Panc1 (cell line): Measurements from ENCODE around the gene OTOF. TPM values are rescaled to one million over a fixed set of nuclear protein-coding genes. Genes with fewer than 3 reads are reported as not detected.

Experiments used
- ATAC-seq: fragments of 200-7000 bp; cut with Tn5 transposase; 2 replicates; pipeline ENCODE4 v1.9.1; 2020; ENCODE audit warnings: mild to moderate bottlenecking, moderate library complexity
- BruUV-seq: library from RNA; stranded (reverse); fragments of 400-500 nt; replicated peaks from 2 replicates; lab custom pipeline; 2021; lab: Mats Ljungman, UMichigan
- CTCF ChIA-PET: fragments of 300-600 bp; sonication (Branson Sonifier 250); formaldehyde crosslinking; loops from one replicate; lab custom pipeline; 2022; ENCODE audit warnings: antibody characterized with exemption; lab: Charles Lee
- POLR2A ChIA-PET: fragments of 300-600 bp; sonication (Branson Sonifier 250); formaldehyde crosslinking; loops from one replicate; lab custom pipeline; 2022; ENCODE audit warnings: antibody characterized with exemption; lab: Charles Lee
- DNase-seq: peaks from one replicate; pipeline ENCODE4 v3.0.0-alpha.2; 2010; ENCODE audit warnings: low read depth, low spot score
- H3K27ac ChIP-seq: 2 replicates; pipeline ENCODE4 v1.5.1; 2011; ENCODE audit warnings: mild to moderate bottlenecking, low read length, inconsistent platforms
- H3K27me3 ChIP-seq: fragments of 200-500 bp; sonication (Bioruptor generic); 2 replicates; pipeline ENCODE4 v1.6.0; 2014; ENCODE audit warnings: low read length, inconsistent platforms; ENCODE audit not compliant: control insufficient read depth, insufficient read depth
- H3K36me3 ChIP-seq: fragments of 200-500 bp; sonication (Bioruptor generic); 2 replicates; pipeline ENCODE4 v1.5.1; 2014; ENCODE audit warnings: inconsistent platforms, mild to moderate bottlenecking, low read length, moderate library complexity; ENCODE audit not compliant: control insufficient read depth, insufficient read depth
- H3K4me1 ChIP-seq: 2 replicates; pipeline ENCODE4 v1.5.1; 2011; ENCODE audit warnings: inconsistent platforms, mild to moderate bottlenecking, low read length, moderate library complexity; ENCODE audit not compliant: control insufficient read depth, insufficient read depth
- H3K4me3 ChIP-seq, 2 experiments: 2 replicates each; pipeline ENCODE4 v1.5.1; 2011 to 2012; ENCODE audit warnings: low read depth in 2 of 2, low read length in 2 of 2, mild to moderate bottlenecking in 2 of 2, inconsistent platforms in 1 of 2, moderate library complexity in 1 of 2
- H3K9me3 ChIP-seq: fragments of 200-500 bp; sonication (Bioruptor generic); 2 replicates; pipeline ENCODE4 v1.5.1; 2014; ENCODE audit warnings: low read depth, mild to moderate bottlenecking, inconsistent platforms, low read length, moderate library complexity; ENCODE audit not compliant: control insufficient read depth, insufficient read depth
- CTCF ChIP-seq: fragments of 450-650 bp; IDR thresholded peaks from 2 replicates; pipeline ENCODE4 v1.5.1; 2017; ENCODE audit warnings: mild to moderate bottlenecking
- POLR2AphosphoS5 ChIP-seq: IDR thresholded peaks from 2 replicates; pipeline ENCODE4 v1.6.1; 2012; ENCODE audit warnings: mild to moderate bottlenecking, low read depth, low read length, moderate library complexity
- REST ChIP-seq, 2 experiments: IDR thresholded peaks; 2 replicates each; pipeline ENCODE4 v1.6.1; 2011 to 2012; ENCODE audit warnings: low read depth in 2 of 2, control low read depth in 1 of 2, low read length in 1 of 2, mild to moderate bottlenecking in 1 of 2, moderate library complexity in 1 of 2; ENCODE audit not compliant: insufficient read depth in 1 of 2
- SIN3A ChIP-seq: IDR thresholded peaks from 2 replicates; pipeline ENCODE4 v1.6.1; 2012; ENCODE audit warnings: low read depth, mild to moderate bottlenecking, low read length, moderate library complexity, borderline replicate concordance; ENCODE audit not compliant: insufficient read depth
- TCF7L2 ChIP-seq: IDR thresholded peaks from 2 replicates; pipeline ENCODE4 v1.6.1; 2011; ENCODE audit warnings: mild to moderate bottlenecking, low read depth, low read length, inconsistent platforms
- in situ Hi-C: cut with HindIII; loops from 2 replicates; pipeline ENCODE4 v1.10.0; 2016; ENCODE audit warnings: low sequenced_read_pairs, low pct_unique_long_range_greater_than_20kb
- intact Hi-C: fragments of 100-400 bp; cut with micrococcal nuclease; formaldehyde crosslinking; loops from one replicate; pipeline ENCODE4 v1.10.0; 2022; ENCODE audit not compliant: unreplicated experiment
- total RNA-seq: library from RNA; stranded (reverse); gene quantifications from one replicate; pipeline ENCODE4 v1.2.1, GENCODE V29; 2021; ENCODE audit not compliant: unreplicated experiment

The OTOF gene
- total RNA-seq, 1 experiment from 2014 or later = 0.41 TPM

GRCh38 chr2:26411419-26411818 is 66.5 kb downstream of the OTOF start:
- in situ Hi-C loops = no loop called here
- POLR2A ChIA-PET = interaction anchor here (0.7 kb wide), 3 partner anchors 9 to 393 kb away, joined by 3 to 5 read pairs (median 3); no protein-coding TSS in a partner anchor
- no peak for DNase-seq
- no peak for TF ChIP-seq SIN3A
- no peak for TF ChIP-seq POLR2AphosphoS5
- TF ChIP-seq TCF7L2 = no peak
- TF ChIP-seq CTCF = no peak
- no peak for TF ChIP-seq REST (IDR thresholded peaks at IDR 0.05; ENCODE audit: insufficient read depth in 1 of 2, low read depth in 2 of 2, low read length in 1 of 2)
- BruUV-seq = no TSS peak
- Histone ChIP-seq H3K27ac (peak overlapping the region; percentile 77; the same call in 1 of the 2 replicates), H3K4me1 (0 out of 2 replicates have a peak, but pooled peaks cover 2% of the 10 kb centered on the region), H3K36me3 (no peaks in the 10 kb centered on the region), H3K27me3 (no peaks in the 10 kb centered on the region), H3K9me3 (no peaks in the 10 kb centered on the region), H3K4me3 (no peak overlapping the region)
- CTCF ChIA-PET = no interaction called here
- intact Hi-C loops = no loop called here
- ATAC-seq = no peak

- CTCF ChIA-PET = no interaction called here
- Histone ChIP-seq H3K9me3 (no peaks in the 10 kb centered on the region), H3K4me1 (0 out of 2 replicates have a peak, but pooled peaks cover 2% of the 10 kb centered on the region), H3K4me3 (no peak overlapping the region), H3K27ac (no peak overlapping the region), H3K27me3 (no peaks in the 10 kb centered on the region), H3K36me3 (no peaks in the 10 kb centered on the region)
- no TSS peak for BruUV-seq
- in situ Hi-C loops (no loop called here), intact Hi-C loops (no loop called here)
- TF ChIP-seq CTCF = no peak
- TF ChIP-seq REST (IDR thresholded peaks at IDR 0.05; ENCODE audit: insufficient read depth in 1 of 2, low read depth in 2 of 2, low read length in 1 of 2) = no peak
- TF ChIP-seq SIN3A = no peak
- no peak for TF ChIP-seq POLR2AphosphoS5
- no peak for TF ChIP-seq TCF7L2
- ATAC-seq (no peak), DNase-seq (no peak)
- POLR2A ChIA-PET = interaction anchor here (0.7 kb wide), 1 partner anchor 13 kb away, joined by 3 read pairs; no protein-coding TSS in a partner anchor
These were observed 67.1 kb downstream of the OTOF start for GRCh38 chr2:26410764-26411243.
